GM23248 (cell line): Measurements from ENCODE around the gene COQ7.

Source experiments
- EZH2 ChIP-seq: fragments of 200-600 bp; sonication (generic); IDR thresholded peaks from 2 replicates; pipeline ENCODE4 v1.6.1; 2018; ENCODE audit warnings: antibody characterized with exemption, mild to moderate bottlenecking; ENCODE audit not compliant: insufficient read depth, poor library complexity, severe bottlenecking
- EZH2phosphoT487 ChIP-seq: fragments of 200-600 bp; sonication (generic); IDR thresholded peaks from 2 replicates; pipeline ENCODE4 v1.6.1; 2018; ENCODE audit warnings: antibody characterized with exemption, moderate library complexity, mild to moderate bottlenecking, low read depth; ENCODE audit not compliant: insufficient read depth

- TF ChIP-seq EZH2phosphoT487 (no peak), EZH2 (no peak)
Observed at GRCh38 chr16:19127205-19127604, 59.8 kb downstream of the COQ7 start.
